Endometrial microvascular endothelial cells (primary cell): ENCODE measurements around the gene GNB3. TPM values are rescaled to one million over a fixed set of nuclear protein-coding genes. Genes with fewer than 3 reads are reported as not detected.
"Not testable (repeated sequence)": the region's sequence is repeated elsewhere in the genome, so short reads cannot be mapped to it uniquely, and the experiment has no call there.

ENCODE experiments used
- in situ Hi-C: cut with HindIII; loops from 2 replicates; pipeline ENCODE4 v1.10.0; 2017; ENCODE audit warnings: low sequenced_read_pairs, low pct_unique_long_range_greater_than_20kb; ENCODE audit errors: inconsistent ontology term
- total RNA-seq: library from RNA; depleted of rRNA; stranded (reverse); fragments of >200 nt; gene quantifications from one replicate; pipeline ENCODE4 v1.2.3, GENCODE V29; 2015; ENCODE audit errors: inconsistent ontology term

Gene GNB3
- total RNA-seq, 1 donor from 2014 or later, result 0.74 TPM

DNA sequence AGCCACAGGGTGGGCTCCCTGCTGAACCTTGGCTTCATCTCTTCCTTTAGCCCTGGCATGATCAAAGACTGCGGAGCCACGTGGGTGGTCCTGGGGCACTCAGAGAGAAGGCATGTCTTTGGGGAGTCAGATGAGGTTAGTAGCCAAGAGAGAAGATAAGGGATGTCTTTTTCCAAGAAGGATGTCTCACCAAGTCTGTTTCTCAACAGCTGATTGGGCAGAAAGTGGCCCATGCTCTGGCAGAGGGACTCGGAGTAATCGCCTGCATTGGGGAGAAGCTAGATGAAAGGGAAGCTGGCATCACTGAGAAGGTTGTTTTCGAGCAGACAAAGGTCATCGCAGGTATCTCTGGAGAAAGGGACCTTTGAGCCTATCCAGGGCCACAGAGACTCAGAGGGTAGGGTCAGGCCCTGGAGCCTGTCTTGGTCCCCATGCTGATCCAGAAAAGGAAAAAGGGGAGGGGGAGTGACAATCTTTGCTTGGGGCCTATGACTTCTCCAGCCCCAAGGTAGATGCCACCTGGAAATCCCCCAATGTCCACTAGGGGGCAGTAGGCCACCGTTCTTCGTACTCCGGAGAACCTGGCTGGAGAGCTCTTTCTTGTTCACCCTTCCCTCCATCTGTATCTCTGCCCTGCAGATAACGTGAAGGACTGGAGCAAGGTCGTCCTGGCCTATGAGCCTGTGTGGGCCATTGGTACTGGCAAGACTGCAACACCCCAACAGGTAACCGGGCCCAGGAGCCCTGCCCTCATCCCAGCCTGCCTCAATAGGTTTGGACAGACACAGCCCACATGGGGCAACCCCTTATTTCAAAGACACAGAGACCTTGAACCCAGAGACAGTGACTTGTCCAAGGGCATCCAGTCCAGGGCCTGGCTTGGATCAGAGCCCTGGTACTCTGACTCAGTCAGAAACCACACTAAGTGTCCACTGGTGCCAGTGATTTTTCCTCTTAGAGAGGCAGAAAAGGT is 28.6 kb downstream of the GNB3 start:
- in situ Hi-C loops, result no loop called here

- in situ Hi-C loops, result not testable (repeated sequence)
Measured at GRCh38 chr12:6870304-6870703, 29.6 kb downstream of the GNB3 start.

- in situ Hi-C loops, result no loop called here
Measured at GRCh38 chr12:6871052-6871957, 30.6 kb downstream of the GNB3 start.

GRCh38 chr12:6872073-6873048 is 31.6 kb downstream of the GNB3 start:
- in situ Hi-C loops, result no loop called here

GRCh38 chr12:6873094-6874014 is 32.6 kb downstream of the GNB3 start, which contains the start of gene SPSB2:
TSS of gene SPSB2 (minus strand) at chr12:6873303. CDS start at chr12:6872901, 402 bp downstream.
- in situ Hi-C loops, result no loop called here

GRCh38 chr12:6874015-6874368 is 33.3 kb downstream of the GNB3 start:
- in situ Hi-C loops, result not testable (repeated sequence)

DNA sequence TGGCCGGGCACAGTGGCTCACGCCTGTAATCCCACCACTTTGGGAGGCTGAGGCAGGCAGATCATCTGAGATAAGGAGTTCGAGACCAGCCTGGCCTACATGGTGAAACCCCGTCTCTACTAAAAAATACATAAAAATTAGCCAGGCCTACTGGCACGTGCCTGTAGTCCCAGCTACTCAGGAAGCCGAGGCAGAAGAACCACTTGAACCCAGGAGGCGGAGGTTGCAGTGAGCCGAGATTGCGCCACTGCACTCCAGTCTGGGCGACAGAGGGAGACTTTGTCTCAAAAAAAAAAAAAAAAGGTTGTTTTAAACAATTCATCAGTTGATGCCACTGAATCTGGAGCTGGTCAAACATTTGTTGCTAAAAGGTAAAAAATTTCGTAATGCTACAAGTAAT is 39.1 kb downstream of the GNB3 start:
- in situ Hi-C loops, result not testable (repeated sequence)

DNA sequence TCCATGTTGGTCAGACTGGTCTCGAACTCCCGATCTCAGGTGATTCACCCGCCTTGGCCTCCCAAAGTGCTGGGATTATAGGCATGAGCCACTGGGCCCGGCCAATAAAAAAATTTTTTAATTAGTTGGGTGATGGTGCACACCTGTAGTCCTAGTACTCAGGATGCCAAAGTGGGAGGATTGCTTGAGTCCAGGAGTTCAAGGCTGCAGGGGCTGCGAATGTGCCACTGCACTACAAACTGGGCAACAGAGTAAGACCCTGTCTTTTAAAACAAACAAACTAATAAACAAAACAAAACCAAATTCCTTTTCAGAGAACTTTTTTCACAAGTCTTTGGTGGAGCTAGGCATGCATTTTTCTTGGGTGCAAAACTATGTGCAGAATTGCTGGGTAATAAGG is 42.5 kb downstream of the GNB3 start:
- in situ Hi-C loops, result no loop called here

DNA sequence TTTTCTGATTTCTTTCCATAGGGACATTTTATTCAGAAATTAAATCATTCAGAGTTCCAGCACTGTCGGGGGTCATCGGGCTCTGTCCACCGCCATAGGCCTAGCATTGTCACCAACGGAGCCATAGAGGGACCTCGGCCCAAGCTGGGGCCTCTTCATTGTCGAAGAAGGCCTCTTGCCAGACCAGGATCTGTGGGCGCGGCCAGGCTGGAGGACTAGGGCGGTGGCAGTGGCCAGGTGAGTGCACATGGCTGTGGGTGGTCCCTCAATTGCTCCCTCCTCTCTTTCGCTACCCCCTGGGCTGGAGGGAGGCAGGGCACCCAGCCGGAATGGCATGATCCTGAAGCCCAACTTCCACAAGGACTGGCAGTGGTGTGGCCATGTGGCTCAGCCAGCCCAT is 43.0 kb downstream of the GNB3 start:
- in situ Hi-C loops, result no loop called here

GRCh38 chr12:6884539-6884938 is 43.8 kb downstream of the GNB3 start:
- in situ Hi-C loops, result no loop called here

GRCh38 chr12:6886206-6886999 is 45.7 kb downstream of the GNB3 start:
- in situ Hi-C loops, result not testable (repeated sequence)

GRCh38 chr12:6887460-6887859 is 46.7 kb downstream of the GNB3 start:
- in situ Hi-C loops, result no loop called here

GRCh38 chr12:6888360-6888759 is 47.6 kb downstream of the GNB3 start:
- in situ Hi-C loops, result no loop called here

- in situ Hi-C loops, result not testable (repeated sequence)
Measured at GRCh38 chr12:6888794-6889193, 48.1 kb downstream of the GNB3 start.

DNA sequence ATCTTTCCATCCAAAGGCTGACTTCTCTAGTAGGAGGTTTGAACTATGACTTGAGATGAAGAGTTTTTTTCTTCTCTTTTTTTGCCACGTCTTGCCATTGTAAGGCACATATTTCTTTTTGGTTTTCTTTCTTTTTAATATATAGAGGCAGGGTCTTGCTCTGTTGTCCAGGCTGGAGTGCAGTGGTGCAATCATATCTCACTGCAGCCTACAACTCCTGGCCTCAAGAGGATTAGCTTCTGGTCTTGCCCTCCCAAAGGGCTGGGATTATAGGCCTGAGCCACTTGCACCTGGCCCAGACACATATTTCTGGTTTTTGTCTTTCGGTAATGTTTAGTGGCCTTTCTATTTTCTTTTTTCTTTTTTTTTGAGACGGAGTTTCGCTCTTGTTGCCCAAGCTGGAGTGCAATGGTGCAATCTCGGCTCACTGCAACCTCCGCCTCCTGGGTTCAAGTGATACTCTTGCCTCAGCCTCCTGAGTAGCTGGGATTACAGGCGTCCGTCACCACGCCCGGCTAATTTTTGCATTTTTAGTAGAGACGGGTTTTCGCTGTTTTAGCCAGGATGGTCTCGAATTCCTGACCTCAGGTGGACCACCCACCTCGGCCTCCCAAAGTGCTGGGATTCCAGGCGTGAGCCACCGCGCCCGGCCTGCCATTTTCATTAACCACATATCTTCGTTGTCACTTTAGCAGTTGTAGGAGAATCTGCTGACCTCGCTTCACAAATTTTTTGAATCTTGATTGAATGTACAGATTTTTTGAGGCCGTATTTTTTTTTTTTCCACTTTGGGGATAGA is 49.2 kb downstream of the GNB3 start:
- in situ Hi-C loops, result not testable (repeated sequence)
